ENCODE data around the gene CH25H. TPM values are rescaled to one million over a fixed set of nuclear protein-coding genes. Genes with fewer than 3 reads are reported as not detected.
"Not testable (repeated sequence)": the region's sequence is repeated elsewhere in the genome, so short reads cannot be mapped to it uniquely, and the experiment has no call there.

Gene CH25H
- total and polyA plus RNA-seq, 2 experiments from 2014 or later, result 18.0 to 34.9 TPM

DNA sequence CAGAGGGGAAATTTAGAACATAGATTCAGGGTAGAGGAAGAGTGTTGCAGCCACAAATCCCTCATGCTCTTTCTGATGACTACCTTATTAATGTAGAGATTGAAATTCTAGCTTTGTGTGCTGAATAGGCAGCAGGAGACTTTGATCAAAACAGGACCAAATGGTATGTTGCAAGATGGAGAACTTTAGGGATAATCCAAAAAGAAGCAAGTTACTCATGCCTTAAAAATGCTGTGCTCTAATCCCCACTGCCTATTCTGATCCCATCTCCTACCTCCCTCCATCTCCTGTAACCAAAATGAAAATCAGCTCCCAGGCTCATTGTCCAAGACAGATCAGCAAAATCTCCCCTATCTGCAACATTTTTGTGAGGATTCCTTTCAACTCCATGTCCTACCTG lies 31.3 kb downstream of the CH25H start:
- in situ Hi-C loops (cut with MboI), result no loop called here
- Histone ChIP-seq H3K9ac (no peak overlapping the region), H3K4me3 (no peak overlapping the region), H3K9me2 (ENCODE audit: insufficient read depth) (no peaks in the 10 kb centered on the region), H4K20me1 (ENCODE audit: insufficient read depth) (no peaks in the 10 kb centered on the region), H3K4me1 (ENCODE audit: insufficient read depth) (peaks cover 21% of the 10 kb centered on the region), H3K4me2 (ENCODE audit: unreplicated experiment) (no peak overlapping the region), H3K9me3 (ENCODE audit: low read depth) (no peaks in the 10 kb centered on the region), H3K36me3 (ENCODE audit: low read depth) (no peaks in the 10 kb centered on the region), H3F3A (ENCODE audit: insufficient read depth) (peaks cover 18% of the 10 kb centered on the region), H3K27me3 (replicated peaks; ENCODE audit: insufficient read depth) (no peaks in the 10 kb centered on the region), H3K27ac (no peak overlapping the region), H2AFZ (no peak overlapping the region), H3K79me2 (ENCODE audit: insufficient read depth) (no peaks in the 10 kb centered on the region)
- no peak for TF ChIP-seq EZH2phosphoT487 (IDR thresholded peaks at IDR 0.05; ENCODE audit: insufficient read depth, low read depth)
- no peak for TF ChIP-seq EZH2 (IDR thresholded peaks at IDR 0.05; ENCODE audit: insufficient read depth, poor library complexity, severe bottlenecking)
- peak; percentile 14 for DNase-seq

DNA sequence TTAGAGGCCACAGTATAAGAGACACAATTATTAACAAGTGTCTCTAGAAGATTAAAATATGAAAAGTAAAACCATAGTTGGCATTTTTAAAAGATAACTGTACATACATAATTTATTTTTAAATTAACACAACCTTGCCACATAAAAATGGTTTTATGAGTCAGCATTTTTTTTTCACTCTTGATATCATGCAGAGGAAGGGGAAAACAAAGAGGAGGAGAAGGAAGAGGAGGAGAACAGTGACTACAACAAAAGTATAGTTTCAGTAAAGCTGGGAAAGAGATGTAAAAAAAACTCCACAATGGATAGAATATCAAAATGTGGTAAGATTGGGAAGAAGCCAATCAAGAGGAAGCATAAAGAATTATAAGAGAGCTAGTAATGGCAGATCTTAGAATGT lies 34.0 kb downstream of the CH25H start:
- H3K27ac ChIP-seq, result peak overlapping the region; percentile 19
- H2AFZ ChIP-seq, result peak overlapping the region; percentile 58
- in situ Hi-C loops (cut with MboI), result no loop called here
- H4K20me1 ChIP-seq (ENCODE audit: insufficient read depth), result no peaks in the 10 kb centered on the region
- DNase-seq, result no peak
- peaks cover 21% of the 10 kb centered on the region for H3K4me1 ChIP-seq (ENCODE audit: insufficient read depth)
- no peaks in the 10 kb centered on the region for H3K36me3 ChIP-seq (ENCODE audit: low read depth)
- peaks cover 18% of the 10 kb centered on the region for H3F3A ChIP-seq (ENCODE audit: insufficient read depth)
- H3K79me2 ChIP-seq (ENCODE audit: insufficient read depth), result no peaks in the 10 kb centered on the region
- no peak overlapping the region for H3K4me3 ChIP-seq
- no peaks in the 10 kb centered on the region for H3K27me3 ChIP-seq (replicated peaks; ENCODE audit: insufficient read depth)
- H3K9ac ChIP-seq, result no peak overlapping the region
- H3K4me2 ChIP-seq (ENCODE audit: unreplicated experiment), result peak overlapping the region; percentile 46
- H3K9me2 ChIP-seq (ENCODE audit: insufficient read depth), result no peaks in the 10 kb centered on the region
- no peaks in the 10 kb centered on the region for H3K9me3 ChIP-seq (ENCODE audit: low read depth)
- TF ChIP-seq EZH2phosphoT487 (IDR thresholded peaks at IDR 0.05; ENCODE audit: insufficient read depth, low read depth) (no peak), EZH2 (IDR thresholded peaks at IDR 0.05; ENCODE audit: insufficient read depth, poor library complexity, severe bottlenecking) (no peak)

DNA sequence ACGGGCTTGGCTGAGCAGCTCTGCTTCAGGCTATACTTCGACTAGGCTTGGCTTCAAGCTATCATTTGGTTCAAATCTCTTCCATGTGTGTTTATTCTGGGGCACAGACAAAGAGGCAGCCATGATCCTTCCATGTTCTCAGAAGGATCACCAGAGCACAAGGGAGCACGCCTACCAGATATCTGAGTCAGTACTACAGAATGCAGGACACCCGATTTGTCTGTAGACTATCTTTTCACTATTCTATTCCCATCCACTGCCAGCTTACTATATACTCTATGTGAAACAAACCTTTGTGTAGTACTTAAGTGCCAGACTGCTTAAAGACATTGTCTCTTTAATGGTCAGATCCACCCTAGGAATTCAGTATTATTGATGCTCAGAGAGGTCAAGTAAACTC lies 35.1 kb downstream of the CH25H start:
- Histone ChIP-seq H3F3A (ENCODE audit: insufficient read depth) (peaks cover 18% of the 10 kb centered on the region), H3K79me2 (ENCODE audit: insufficient read depth) (no peaks in the 10 kb centered on the region), H3K27ac (peak overlapping the region; percentile 44), H3K9me2 (ENCODE audit: insufficient read depth) (no peaks in the 10 kb centered on the region), H3K9me3 (ENCODE audit: low read depth) (no peaks in the 10 kb centered on the region), H4K20me1 (ENCODE audit: insufficient read depth) (no peaks in the 10 kb centered on the region), H2AFZ (peak overlapping the region; percentile 56), H3K4me1 (ENCODE audit: insufficient read depth) (peaks cover 21% of the 10 kb centered on the region), H3K27me3 (replicated peaks; ENCODE audit: insufficient read depth) (no peaks in the 10 kb centered on the region), H3K9ac (no peak overlapping the region), H3K4me2 (ENCODE audit: unreplicated experiment) (peak overlapping the region; percentile 46), H3K36me3 (ENCODE audit: low read depth) (no peaks in the 10 kb centered on the region), H3K4me3 (no peak overlapping the region)
- WGBS, 2 experiments (ENCODE audit: low coverage in 1 of 2, low lambda C conversion rate in 2 of 2, missing lambda C conversion rate in 2 of 2), result 19 to 29% methylated on average over 4 of the region's 4 CpGs
- DNase-seq, result peak; percentile 75
- in situ Hi-C loops (cut with MboI), result no loop called here
- no peak for TF ChIP-seq EZH2phosphoT487 (IDR thresholded peaks at IDR 0.05; ENCODE audit: insufficient read depth, low read depth)
- TF ChIP-seq EZH2 (IDR thresholded peaks at IDR 0.05; ENCODE audit: insufficient read depth, poor library complexity, severe bottlenecking), result no peak

DNA sequence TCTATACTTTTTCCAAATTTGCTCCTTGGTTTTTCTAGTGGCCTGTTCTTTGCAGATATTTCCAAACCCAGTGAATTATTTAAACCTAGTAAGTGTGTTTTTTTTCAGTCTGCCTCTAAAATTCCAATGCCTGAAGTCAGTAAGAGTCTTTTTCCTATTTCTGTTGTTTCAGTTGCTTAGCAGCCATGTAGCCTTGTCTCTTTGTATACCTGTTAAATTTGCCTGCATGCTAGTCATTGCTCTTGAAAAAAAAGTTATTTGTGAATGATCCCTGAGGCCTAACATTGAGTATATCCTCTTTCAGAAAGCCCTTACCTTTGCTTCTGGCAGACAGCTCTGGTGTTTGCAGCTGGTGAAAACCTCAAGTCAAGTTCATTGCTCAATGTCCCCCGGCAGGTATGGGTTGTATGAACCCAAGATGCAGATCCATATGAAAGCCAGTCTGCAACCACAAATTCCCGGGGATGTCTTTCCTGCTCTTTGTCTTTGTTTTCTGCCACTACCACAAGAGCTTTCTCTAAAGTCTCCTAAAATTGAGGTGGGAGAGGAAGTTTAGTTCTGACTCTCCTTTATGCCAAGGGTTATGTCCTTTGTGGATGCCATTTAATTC lies 35.7 kb downstream of the CH25H start:
- H3F3A ChIP-seq (ENCODE audit: insufficient read depth), result peaks cover 24% of the 10 kb centered on the region
- H2AFZ ChIP-seq, result peak overlapping the region; percentile 56
- TF ChIP-seq EZH2phosphoT487 (IDR thresholded peaks at IDR 0.05; ENCODE audit: insufficient read depth, low read depth) (no peak), EZH2 (IDR thresholded peaks at IDR 0.05; ENCODE audit: insufficient read depth, poor library complexity, severe bottlenecking) (no peak)
- in situ Hi-C loops (cut with MboI), result no loop called here
- no peaks in the 10 kb centered on the region for H4K20me1 ChIP-seq (ENCODE audit: insufficient read depth)
- H3K79me2 ChIP-seq (ENCODE audit: insufficient read depth), result no peaks in the 10 kb centered on the region
- H3K9me3 ChIP-seq (ENCODE audit: low read depth), result no peaks in the 10 kb centered on the region
- no peaks in the 10 kb centered on the region for H3K9me2 ChIP-seq (ENCODE audit: insufficient read depth)
- WGBS, 2 experiments (ENCODE audit: low coverage in 1 of 2, low lambda C conversion rate in 2 of 2, missing lambda C conversion rate in 2 of 2), result 94 to 97% methylated on average over 2 of the region's 2 CpGs
- H3K27ac ChIP-seq, result peak overlapping the region; percentile 44; the same call in 1 of the 2 replicates
- no peaks in the 10 kb centered on the region for H3K36me3 ChIP-seq (ENCODE audit: low read depth)
- no peak overlapping the region for H3K4me2 ChIP-seq (ENCODE audit: unreplicated experiment)
- peak; percentile 49 for DNase-seq
- no peak overlapping the region for H3K4me3 ChIP-seq
- H3K27me3 ChIP-seq (replicated peaks; ENCODE audit: insufficient read depth), result no peaks in the 10 kb centered on the region
- no peak overlapping the region for H3K9ac ChIP-seq
- peaks cover 24% of the 10 kb centered on the region for H3K4me1 ChIP-seq (ENCODE audit: insufficient read depth)

DNA sequence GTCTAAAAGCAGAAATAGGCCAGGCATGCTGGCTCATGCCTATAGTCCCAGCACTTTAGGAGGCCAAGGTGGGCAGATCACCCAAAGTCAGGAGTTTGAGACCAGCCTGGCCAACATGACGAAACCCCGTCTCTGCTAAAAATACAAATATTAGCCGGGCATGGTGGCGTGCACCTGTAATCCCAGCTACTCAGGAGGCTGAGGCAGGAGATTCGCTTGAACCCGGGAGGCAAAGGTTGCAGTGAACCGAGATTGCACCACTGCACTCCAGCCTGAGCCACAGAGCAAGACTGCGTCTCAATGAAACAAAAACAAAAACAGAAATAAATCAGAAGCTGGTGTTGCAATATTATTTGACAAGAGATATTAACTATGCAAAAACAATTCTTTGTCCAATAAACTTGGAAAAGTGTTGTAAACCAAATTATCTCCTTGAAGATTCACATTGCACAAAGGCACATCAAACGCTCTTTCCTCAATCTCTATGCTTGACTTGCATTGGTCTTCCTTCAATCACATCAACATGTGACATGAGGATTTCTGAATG lies 38.7 kb downstream of the CH25H start:
- H3K9ac ChIP-seq; H3K27ac ChIP-seq; H3K4me3 ChIP-seq; DNase-seq; H3K9me3 ChIP-seq (ENCODE audit: low read depth); H3K4me2 ChIP-seq (ENCODE audit: unreplicated experiment); H2AFZ ChIP-seq; H3K27me3 ChIP-seq (replicated peaks; ENCODE audit: insufficient read depth); H3K36me3 ChIP-seq (ENCODE audit: low read depth); in situ Hi-C loops (cut with MboI); H3K9me2 ChIP-seq (ENCODE audit: insufficient read depth); H4K20me1 ChIP-seq (ENCODE audit: insufficient read depth); H3K79me2 ChIP-seq (ENCODE audit: insufficient read depth): not testable (repeated sequence)
- WGBS, 2 experiments (ENCODE audit: low coverage in 1 of 2, low lambda C conversion rate in 2 of 2, missing lambda C conversion rate in 2 of 2), result 62 to 68% methylated on average over 9 of the region's 9 CpGs
- peaks cover 44% of the 10 kb centered on the region for H3K4me1 ChIP-seq (ENCODE audit: insufficient read depth)
- peaks cover 33% of the 10 kb centered on the region for H3F3A ChIP-seq (ENCODE audit: insufficient read depth)

Measured in GM23248 (cell line).